Measurements from ENCODE around the gene BMPR1B.

The BMPR1B gene

GRCh38 chr4:94918543-94918942 is 160.8 kb downstream of the BMPR1B start:
- no peak for FAIRE-seq

- FAIRE-seq, result no peak
Observed at GRCh38 chr4:94920369-94920768, 162.6 kb downstream of the BMPR1B start.

GRCh38 chr4:94924566-94924965 is 166.8 kb downstream of the BMPR1B start:
- FAIRE-seq, result no peak

GRCh38 chr4:94925764-94926347 is 168.1 kb downstream of the BMPR1B start:
- no peak for FAIRE-seq

GRCh38 chr4:94926936-94927335 is 169.2 kb downstream of the BMPR1B start:
- no peak for FAIRE-seq

GRCh38 chr4:94927696-94928095 is 169.9 kb downstream of the BMPR1B start:
- FAIRE-seq, result no peak

GRCh38 chr4:94929696-94930095 is 171.9 kb downstream of the BMPR1B start:
- no peak for FAIRE-seq

GRCh38 chr4:94931626-94932025 is 173.9 kb downstream of the BMPR1B start:
- no peak for FAIRE-seq

GRCh38 chr4:94932366-94932765 is 174.6 kb downstream of the BMPR1B start:
- FAIRE-seq, result no peak

- no peak for FAIRE-seq
Observed at GRCh38 chr4:94933799-94934198, 176.0 kb downstream of the BMPR1B start.

GRCh38 chr4:94934201-94934600 is 176.4 kb downstream of the BMPR1B start:
- no peak for FAIRE-seq

- FAIRE-seq, result no peak
Observed at GRCh38 chr4:94934864-94935263, 177.1 kb downstream of the BMPR1B start.

GRCh38 chr4:94936854-94937253 is 179.1 kb downstream of the BMPR1B start:
- FAIRE-seq, result no peak

GRCh38 chr4:94939791-94940519 is 182.2 kb downstream of the BMPR1B start:
- no peak for FAIRE-seq

GRCh38 chr4:94940520-94940908 is 182.8 kb downstream of the BMPR1B start:
- FAIRE-seq, result no peak

GRCh38 chr4:94941706-94942105 is 184.0 kb downstream of the BMPR1B start:
- FAIRE-seq, result no peak

- no peak for FAIRE-seq
Observed at GRCh38 chr4:94944726-94945125, 187.0 kb downstream of the BMPR1B start.

- FAIRE-seq, result no peak
Observed at GRCh38 chr4:94947681-94948108, 189.9 kb downstream of the BMPR1B start.

- FAIRE-seq, result no peak
Observed at GRCh38 chr4:94954251-94954650, 196.5 kb downstream of the BMPR1B start.

GRCh38 chr4:94957030-94957429 is 199.3 kb downstream of the BMPR1B start:
- FAIRE-seq, result no peak

GRCh38 chr4:94959307-94959706 is 201.6 kb downstream of the BMPR1B start:
- FAIRE-seq, result no peak

- FAIRE-seq, result no peak
Observed at GRCh38 chr4:94960708-94961107, 203.0 kb downstream of the BMPR1B start.

GRCh38 chr4:94961420-94961819 is 203.7 kb downstream of the BMPR1B start:
- no peak for FAIRE-seq

GRCh38 chr4:94962484-94962883 is 204.7 kb downstream of the BMPR1B start:
- FAIRE-seq, result no peak

- no peak for FAIRE-seq
Observed at GRCh38 chr4:94965852-94966251, 208.1 kb downstream of the BMPR1B start.
